KBM-7 (cell line): ENCODE results near the gene TGM5.
"Not testable (repeated sequence)": the region's sequence is repeated elsewhere in the genome, so short reads cannot be mapped to it uniquely, and the experiment has no call there.

Source experiments
- DNase-seq: peaks from one replicate; pipeline ENCODE4 v3.0.0-alpha.2; 2015
- in situ Hi-C: fragments of 300-500 bp; cut with MboI; formaldehyde crosslinking; loops from 2 replicates; pipeline ENCODE4 v1.14.3; 2020; ENCODE audit warnings: low sequenced_read_pairs, low pct_unique_long_range_greater_than_20kb, mixed read lengths

The TGM5 gene

DNA sequence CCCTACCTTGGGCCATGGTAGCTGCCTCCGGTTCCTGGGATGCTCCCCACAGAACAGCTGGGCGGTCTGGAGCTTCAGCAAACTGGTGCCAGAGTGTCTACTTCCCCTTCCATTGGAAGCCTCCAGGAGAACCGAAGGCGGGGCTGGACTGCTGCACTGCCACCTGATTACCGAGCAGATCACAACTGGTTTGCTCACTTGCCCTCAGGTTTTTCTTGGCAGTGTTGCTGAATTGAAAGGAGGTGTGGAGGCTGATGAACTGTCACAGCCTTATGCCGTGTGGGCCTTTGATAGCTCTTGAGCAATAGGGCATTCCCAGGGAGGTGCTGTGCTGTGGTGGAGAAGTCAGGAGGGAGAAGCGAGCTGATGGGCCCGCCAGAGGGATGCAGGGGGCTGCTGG, at the start of gene TGM5:
TSS of gene TGM5 (minus strand) at position 95 of the 400 bp plus-strand sequence. CDS start at position 16, 79 bp downstream.
- DNase-seq, result peak; percentile 65
- in situ Hi-C loops, result no loop called here

- DNase-seq, result no peak
- in situ Hi-C loops, result no loop called here
Measured at GRCh38 chr15:43314171-43314570, 47.4 kb upstream of the TGM5 start.

DNA sequence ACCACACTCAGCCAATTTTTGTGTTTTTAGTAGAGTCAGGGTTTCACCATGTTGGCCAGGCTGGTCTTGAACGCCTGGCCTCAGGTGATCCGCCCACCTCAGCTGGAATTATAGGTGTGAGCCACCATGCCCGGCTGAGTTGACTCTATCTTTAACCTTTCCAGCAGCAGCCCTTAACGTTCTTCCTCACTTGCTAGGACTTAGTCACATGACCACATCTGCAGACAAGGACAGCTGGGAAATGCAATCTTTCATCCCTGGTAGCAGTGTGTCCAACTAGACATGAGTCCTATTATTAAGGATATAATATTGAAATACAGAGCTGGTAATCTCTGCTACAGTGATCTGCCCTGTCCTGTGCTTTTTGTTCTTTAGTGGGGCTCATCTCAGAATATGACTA, 45.6 kb upstream of the TGM5 start:
- in situ Hi-C loops, result no loop called here
- DNase-seq, result no peak

DNA sequence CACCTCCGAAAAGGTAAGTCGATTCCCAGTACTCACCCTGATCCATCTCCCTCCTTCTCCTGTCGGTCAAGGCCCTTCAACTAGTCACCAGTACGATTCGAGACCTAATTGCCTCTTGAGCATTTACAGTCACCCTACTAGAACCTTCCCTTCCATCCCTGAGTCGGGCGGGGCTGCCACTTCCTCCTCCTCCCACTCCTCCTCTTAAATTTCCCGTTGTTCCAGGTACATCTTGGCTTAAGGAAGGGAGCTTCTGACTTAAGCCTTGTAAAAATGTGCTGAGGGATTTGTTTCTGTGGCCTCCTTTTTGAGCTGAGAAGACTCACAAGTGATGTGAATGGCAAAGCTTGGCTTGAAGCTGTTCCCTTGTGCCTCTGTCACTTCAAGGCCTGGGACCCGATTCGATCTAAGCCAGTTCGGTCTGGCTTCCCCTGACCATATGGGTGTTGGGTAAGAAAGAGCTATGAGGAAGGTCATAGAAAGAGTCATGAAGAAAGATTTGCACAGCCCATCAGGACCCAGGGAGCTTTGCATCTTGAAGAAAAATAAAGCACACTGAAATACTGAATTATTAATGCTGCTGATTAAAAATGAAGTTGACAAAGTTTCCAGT, 35.6 kb upstream of the TGM5 start, which contains the start of gene TGM7:
TSS of gene TGM7 (minus strand) at position 51 of the 613 bp plus-strand sequence.
- in situ Hi-C loops, result no loop called here
- DNase-seq, result no peak

DNA sequence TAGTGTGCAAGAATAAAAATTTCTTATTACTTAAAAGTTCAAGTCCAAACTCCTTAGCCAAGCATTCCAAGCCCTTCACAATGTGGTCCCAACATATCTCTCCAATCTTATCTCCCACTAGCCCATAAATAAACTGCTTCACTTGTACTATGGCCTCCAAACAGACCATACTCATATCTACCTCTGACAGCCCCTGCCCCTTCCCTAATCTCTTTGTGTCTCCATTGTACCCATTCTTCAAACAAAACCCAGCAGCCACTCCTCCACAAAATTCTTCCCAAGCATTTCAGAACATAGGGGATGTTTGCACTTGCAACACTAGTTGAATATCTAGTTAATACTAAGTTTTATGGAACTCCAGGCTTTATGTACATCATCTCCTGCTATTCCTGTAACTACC, 33.2 kb upstream of the TGM5 start:
- DNase-seq, result no peak
- in situ Hi-C loops, result no loop called here

DNA sequence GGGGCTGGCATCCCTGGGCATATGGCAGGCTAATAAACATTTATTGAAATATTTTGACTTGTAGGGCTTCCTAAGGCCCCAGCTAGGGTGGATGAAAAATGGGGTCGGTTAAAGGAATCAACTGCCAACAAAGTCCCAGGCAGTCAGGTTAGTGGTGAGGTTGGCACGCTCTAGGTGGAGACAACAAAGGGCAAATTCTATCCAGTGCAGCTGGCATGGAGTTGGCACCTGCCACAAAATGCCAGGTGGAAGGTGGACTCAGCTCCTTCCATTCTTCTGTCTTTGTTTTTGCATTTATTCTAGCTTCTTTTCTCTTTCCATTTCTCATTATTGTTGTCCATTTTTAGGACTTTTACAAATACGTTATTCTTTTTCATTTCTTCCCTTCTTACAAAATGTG, 32.7 kb upstream of the TGM5 start:
- DNase-seq, result no peak
- in situ Hi-C loops, result no loop called here

GRCh38 chr15:43294091-43294706, 27.5 kb upstream of the TGM5 start:
- in situ Hi-C loops, result no loop called here
- no peak for DNase-seq

DNA sequence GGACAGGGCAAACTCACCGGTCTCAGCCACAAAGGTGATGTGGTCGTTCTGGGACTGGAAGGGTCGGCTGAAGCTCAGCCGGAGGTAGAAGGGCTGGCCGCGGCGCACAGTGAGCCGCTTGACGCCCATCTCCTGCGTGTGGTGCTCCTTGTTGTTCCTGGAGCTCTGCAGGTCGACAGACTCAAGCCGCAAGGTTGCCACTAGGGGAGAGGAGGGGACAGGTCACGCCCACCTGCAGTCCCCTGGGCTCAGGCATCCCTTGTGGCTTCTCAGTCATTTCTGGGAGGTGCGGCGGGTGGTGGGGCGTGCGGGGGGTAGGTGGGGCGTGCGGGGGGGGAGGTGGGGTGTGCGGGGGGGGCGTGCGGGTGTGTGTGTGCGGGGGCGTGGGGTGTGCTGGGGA, 26.7 kb upstream of the TGM5 start:
- in situ Hi-C loops, result no loop called here

GRCh38 chr15:43292375-43293078, 25.8 kb upstream of the TGM5 start:
- in situ Hi-C loops, result no loop called here
- no peak for DNase-seq

More for the DNA sequence above, 26.7 kb upstream of the TGM5 start:
- no peak for DNase-seq

DNA sequence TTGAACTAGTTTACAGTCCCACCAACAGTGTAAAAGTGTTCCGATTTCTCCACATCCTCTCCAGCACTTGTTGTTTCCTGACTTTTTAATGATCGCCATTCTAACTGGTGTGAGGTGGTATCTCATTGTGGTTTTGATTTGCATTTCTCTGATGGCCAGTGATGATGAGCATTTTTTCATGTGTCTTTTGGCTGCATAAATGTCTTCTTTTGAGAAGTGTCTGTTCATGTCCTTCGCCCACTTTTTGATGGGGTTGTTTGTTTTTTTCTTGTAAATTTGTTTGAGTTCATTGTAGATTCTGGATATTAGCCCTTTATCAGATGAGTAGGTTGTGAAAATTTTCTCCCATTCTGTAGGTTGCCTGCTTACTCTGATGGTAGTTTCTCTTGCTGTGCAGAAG, 22.9 kb upstream of the TGM5 start:
- DNase-seq, in situ Hi-C loops: not testable (repeated sequence)

GRCh38 chr15:43287254-43287653, 20.5 kb upstream of the TGM5 start:
- DNase-seq, result no peak
- in situ Hi-C loops, result no loop called here

DNA sequence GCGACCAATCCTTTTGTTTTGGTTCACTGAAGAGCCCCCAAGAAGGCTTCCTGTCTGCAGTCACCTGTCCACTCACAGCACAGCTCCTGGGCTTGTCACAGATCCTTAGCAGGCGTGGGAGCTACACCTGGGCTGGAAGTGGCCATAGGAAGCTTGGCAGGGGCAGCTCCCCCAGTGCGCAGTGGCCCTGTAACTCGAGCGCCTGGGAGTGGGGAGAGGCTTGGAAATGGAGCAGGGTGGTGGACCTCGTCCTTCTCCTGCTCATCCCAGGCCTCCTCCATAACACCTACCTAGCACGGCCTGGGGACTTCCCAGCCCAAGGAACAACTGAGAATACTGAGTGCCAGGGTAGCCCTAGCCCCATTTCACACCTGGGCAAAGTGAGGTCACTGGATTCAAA, 19.3 kb upstream of the TGM5 start:
- no peak for DNase-seq
- in situ Hi-C loops, result no loop called here

GRCh38 chr15:43285609-43286037, 18.9 kb upstream of the TGM5 start:
- DNase-seq, result peak; percentile 90
- in situ Hi-C loops, result no loop called here

DNA sequence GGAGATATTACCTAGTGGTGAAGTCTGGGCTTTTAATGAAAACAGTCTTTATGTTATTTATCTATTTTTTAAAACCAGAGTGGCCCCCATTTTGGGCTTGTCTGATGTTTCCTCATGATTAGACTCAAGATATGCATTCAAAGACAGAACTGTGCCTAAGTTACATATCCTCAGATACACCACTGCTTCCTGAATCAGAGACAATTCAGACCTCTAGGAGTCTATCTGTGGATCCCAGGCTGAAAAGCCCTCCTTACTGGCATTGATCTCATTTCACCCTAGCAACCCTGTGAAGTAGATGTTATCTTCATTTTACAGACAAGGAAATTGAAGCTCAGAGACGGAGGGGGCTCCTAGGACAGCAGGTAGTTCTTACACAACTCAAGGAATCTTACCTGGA, 16.8 kb upstream of the TGM5 start:
- DNase-seq, result peak; percentile 35

GRCh38 chr15:43281926-43282602, 15.3 kb upstream of the TGM5 start:
- in situ Hi-C loops, result no loop called here
- no peak for DNase-seq

More for the DNA sequence above, 16.8 kb upstream of the TGM5 start:
- in situ Hi-C loops, result no loop called here

DNA sequence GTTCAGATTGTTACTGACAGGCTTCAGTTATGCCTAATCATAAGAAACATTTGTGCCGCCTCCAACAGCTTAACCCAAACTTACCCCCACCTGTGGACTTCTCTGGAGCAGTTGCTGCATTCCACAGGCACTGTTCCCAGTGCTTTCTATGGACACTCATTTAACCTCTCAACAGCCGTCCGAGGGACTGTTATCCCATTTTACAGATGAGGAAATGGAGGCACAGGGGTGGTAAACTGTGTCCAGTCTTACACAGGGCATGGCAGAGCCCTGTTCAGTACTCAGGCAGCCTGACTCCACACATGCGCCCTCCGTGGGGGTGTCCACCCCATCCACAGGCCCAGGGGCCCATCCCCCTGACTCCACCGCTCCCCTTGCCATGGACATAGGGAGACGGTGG, 14.3 kb upstream of the TGM5 start:
- in situ Hi-C loops, result no loop called here
- DNase-seq, result no peak

DNA sequence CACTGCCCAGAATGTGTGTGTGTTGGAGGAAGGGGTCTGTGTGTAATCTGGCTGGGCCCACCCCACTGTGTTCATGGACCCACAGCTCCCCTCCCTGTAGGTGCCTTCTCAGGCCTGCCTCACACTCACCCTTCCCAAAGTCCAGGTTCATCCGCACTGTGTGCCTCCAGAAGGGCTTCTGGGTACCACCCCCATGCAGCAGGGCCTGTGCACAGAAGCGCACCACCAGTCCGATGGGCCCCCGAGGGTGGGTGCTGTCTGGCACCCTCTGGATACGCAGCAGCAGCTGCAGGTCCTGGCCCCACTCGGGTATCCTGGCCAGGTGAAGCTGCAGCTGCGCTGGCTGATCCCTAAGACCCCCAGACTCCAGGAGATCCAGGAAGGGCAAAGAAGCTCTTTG, 12.8 kb upstream of the TGM5 start:
- no peak for DNase-seq
- in situ Hi-C loops, result no loop called here

DNA sequence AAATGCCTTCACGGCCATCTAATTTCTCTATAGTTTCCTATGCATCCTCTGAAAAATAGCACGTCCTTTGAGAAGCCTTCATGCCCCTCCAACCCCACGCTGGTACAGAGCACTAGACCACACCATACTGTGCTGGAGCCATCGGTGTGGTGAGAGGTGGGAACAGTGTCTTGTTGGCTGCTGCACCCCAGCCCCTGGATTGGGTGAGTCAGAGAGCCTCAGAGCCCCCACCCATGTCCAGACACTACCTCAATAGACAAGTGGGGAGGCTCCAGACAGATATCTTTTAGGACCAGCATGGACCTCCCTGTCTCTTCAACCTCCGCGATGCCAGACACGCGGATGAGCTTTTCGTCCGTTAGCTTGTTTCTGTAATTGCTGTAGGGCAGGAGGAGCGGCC, 12.1 kb upstream of the TGM5 start:
- in situ Hi-C loops, result no loop called here

GRCh38 chr15:43277901-43278300, 11.2 kb upstream of the TGM5 start:
- in situ Hi-C loops, result no loop called here
- no peak for DNase-seq

More for the DNA sequence above, 12.1 kb upstream of the TGM5 start:
- DNase-seq, result no peak
